ENCODE results near the gene GPR146. TPM values are rescaled to one million over a fixed set of nuclear protein-coding genes. Genes with fewer than 3 reads are reported as not detected.

Gene GPR146
- total RNA-seq, 1 donor from 2014 or later: 1.7 TPM

GRCh38 chr7:1024876-1025742 lies 19.2 kb upstream of the GPR146 start:
- no peak overlapping the region for H3K27ac ChIP-seq (ENCODE audit: low read depth, low read length)

GRCh38 chr7:1025743-1026581 lies 18.4 kb upstream of the GPR146 start:
- Mint-ChIP-seq H3K36me3 (ENCODE audit: low read depth, unreplicated experiment) (peaks cover 13% of the 10 kb centered on the region), H3K4me3 (ENCODE audit: unreplicated experiment) (peak overlapping the region; percentile 2), H3K27ac (ENCODE audit: unreplicated experiment) (peak overlapping the region; percentile 78), H3K4me1 (ENCODE audit: low read depth, unreplicated experiment) (peaks cover 14% of the 10 kb centered on the region), H3K9me3 (ENCODE audit: unreplicated experiment) (no peaks in the 10 kb centered on the region), H3K27me3 (ENCODE audit: low read depth, unreplicated experiment) (no peaks in the 10 kb centered on the region)
- Histone ChIP-seq H4K20me1 (ENCODE audit: insufficient read depth, low read length) (peaks cover 68% of the 10 kb centered on the region), H3K79me2 (ENCODE audit: insufficient read depth, low read length) (peaks cover 70% of the 10 kb centered on the region), H3K27ac (ENCODE audit: low read depth, low read length) (no peak overlapping the region), H3K4me3 (ENCODE audit: insufficient read depth, low read depth, low read length) (no peak overlapping the region), H3K4me1 (ENCODE audit: insufficient read depth, low read length) (peaks cover 18% of the 10 kb centered on the region), H3K36me3 (ENCODE audit: insufficient read depth, low read length) (peaks cover 2% of the 10 kb centered on the region), H3K27me3 (ENCODE audit: insufficient read depth, low read length) (no peaks in the 10 kb centered on the region), H3K4me2 (ENCODE audit: low read length) (no peak overlapping the region), H3K9me3 (ENCODE audit: insufficient read depth, low read depth, low read length) (no peaks in the 10 kb centered on the region), H3K9ac (ENCODE audit: low read length) (no peak overlapping the region), H2AFZ (ENCODE audit: low read depth, low read length) (no peak overlapping the region)
- FAIRE-seq (no peak), DNase-seq (ENCODE audit: low read depth) (no peak)
- no peak for TF ChIP-seq EZH2 (IDR thresholded peaks at IDR 0.05; ENCODE audit: insufficient read depth, low read length)
- TF ChIP-seq CTCF (IDR thresholded peaks at IDR 0.05; ENCODE audit: insufficient read depth, low read depth, low read length): no peak

More at GRCh38 chr7:1024876-1025742, 19.2 kb upstream of the GPR146 start:
- peaks cover 18% of the 10 kb centered on the region for H3K4me1 ChIP-seq (ENCODE audit: insufficient read depth, low read length)
- Mint-ChIP-seq H3K27me3 (ENCODE audit: low read depth, unreplicated experiment) (no peaks in the 10 kb centered on the region), H3K4me3 (ENCODE audit: unreplicated experiment) (no peak overlapping the region), H3K27ac (ENCODE audit: unreplicated experiment) (no peak overlapping the region), H3K36me3 (ENCODE audit: low read depth, unreplicated experiment) (peaks cover 19% of the 10 kb centered on the region), H3K4me1 (ENCODE audit: low read depth, unreplicated experiment) (peaks cover 13% of the 10 kb centered on the region), H3K9me3 (ENCODE audit: unreplicated experiment) (no peaks in the 10 kb centered on the region)
- FAIRE-seq (no peak), DNase-seq (ENCODE audit: low read depth) (no peak)
- H3K9ac ChIP-seq (ENCODE audit: low read length): no peak overlapping the region
- H3K9me3 ChIP-seq (ENCODE audit: insufficient read depth, low read depth, low read length): no peaks in the 10 kb centered on the region
- peaks cover 76% of the 10 kb centered on the region for H4K20me1 ChIP-seq (ENCODE audit: insufficient read depth, low read length)
- H3K79me2 ChIP-seq (ENCODE audit: insufficient read depth, low read length): peaks cover 77% of the 10 kb centered on the region
- no peaks in the 10 kb centered on the region for H3K27me3 ChIP-seq (ENCODE audit: insufficient read depth, low read length)
- H3K4me2 ChIP-seq (ENCODE audit: low read length): no peak overlapping the region
- H3K36me3 ChIP-seq (ENCODE audit: insufficient read depth, low read length): peaks cover 2% of the 10 kb centered on the region
- TF ChIP-seq CTCF (IDR thresholded peaks at IDR 0.05; ENCODE audit: insufficient read depth, low read depth, low read length) (no peak), EZH2 (IDR thresholded peaks at IDR 0.05; ENCODE audit: insufficient read depth, low read length) (no peak)
- H2AFZ ChIP-seq (ENCODE audit: low read depth, low read length): no peak overlapping the region
- no peak overlapping the region for H3K4me3 ChIP-seq (ENCODE audit: insufficient read depth, low read depth, low read length)

Data from astrocyte (in vitro differentiated cells and primary cell).